GM08714 (cell line): ENCODE data around the gene CLEC2D.
"Not testable (repeated sequence)": the region's sequence is repeated elsewhere in the genome, so short reads cannot be mapped to it uniquely, and the experiment has no call there.

Experiments used
- H3K4me3 ChIP-seq: fragments of 200-500 bp; sonication (Bioruptor generic); 2 replicates; pipeline ENCODE4 v1.5.1; 2014; ENCODE audit warnings: mild to moderate bottlenecking, low read length, inconsistent platforms
- ZNF274 ChIP-seq: IDR thresholded peaks from 2 replicates; pipeline ENCODE4 v1.6.1; 2012; ENCODE audit warnings: mild to moderate bottlenecking, low read depth, low read length

The CLEC2D gene

DNA sequence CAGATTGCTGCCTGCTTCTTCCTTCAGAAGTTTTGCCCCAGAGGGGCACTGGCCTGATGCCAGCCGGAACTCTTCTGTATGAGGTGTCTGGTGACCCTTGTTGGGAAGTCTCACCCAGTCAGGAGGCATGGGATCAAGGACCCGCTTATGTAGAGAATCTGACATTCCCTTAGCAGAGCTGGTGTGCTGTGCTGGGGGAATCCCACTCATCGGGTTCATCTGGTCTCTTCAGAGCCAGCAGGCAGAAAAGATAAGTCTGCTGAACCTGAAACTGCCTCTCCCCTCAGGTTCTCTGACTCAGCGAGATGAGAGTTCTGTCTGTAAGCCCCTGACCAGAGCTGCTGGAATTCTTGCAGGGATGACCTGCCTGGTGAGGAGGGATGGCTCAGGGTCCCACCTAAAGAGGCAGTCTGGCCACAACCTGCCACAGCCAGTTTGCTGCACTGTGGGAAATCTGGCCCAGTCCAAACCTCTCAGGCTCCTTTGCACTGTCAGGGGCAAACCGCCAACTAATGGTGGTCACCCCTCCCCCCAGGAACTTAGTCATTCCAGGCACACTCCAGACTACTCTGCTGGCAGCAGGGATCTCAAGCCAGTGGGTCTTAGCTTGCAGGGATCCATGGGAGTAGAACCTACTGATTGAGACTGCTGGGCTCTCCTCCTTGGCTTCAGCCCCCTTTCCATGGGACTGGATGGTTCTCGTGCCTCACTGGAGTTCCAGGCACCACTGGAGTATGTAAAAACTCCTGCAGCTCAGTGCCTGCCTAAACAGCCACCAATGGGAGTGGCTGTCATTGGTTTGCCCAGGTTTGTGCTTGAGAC is 4.1 kb downstream of the CLEC2D start:
- H3K4me3 ChIP-seq: peak overlapping the region; percentile 70; the same call in 1 of the 2 replicates
- no peak for TF ChIP-seq ZNF274

DNA sequence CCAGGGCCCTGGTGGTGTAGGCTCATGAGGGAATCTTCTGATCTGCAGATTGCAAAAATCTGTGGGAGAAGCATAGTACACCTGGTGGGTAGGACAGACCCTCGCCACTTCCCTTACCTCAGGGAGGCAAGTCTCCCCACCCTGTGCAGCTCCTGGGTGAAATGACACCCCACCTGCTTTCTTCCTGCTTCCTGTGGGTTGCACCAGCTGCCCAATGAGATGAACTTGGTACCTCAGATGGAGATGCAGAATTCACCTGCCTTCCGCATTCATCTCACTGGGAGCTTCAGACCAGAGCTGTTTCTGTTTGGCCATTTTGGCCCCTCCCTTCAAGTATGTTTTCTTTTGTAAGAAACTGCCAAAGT is 4.7 kb downstream of the CLEC2D start:
- no peak for TF ChIP-seq ZNF274
- H3K4me3 ChIP-seq: peak overlapping the region; percentile 70; the same call in 1 of the 2 replicates

GRCh38 chr12:9682508-9682907 is 13.0 kb downstream of the CLEC2D start:
- H3K4me3 ChIP-seq: not testable (repeated sequence)

GRCh38 chr12:9682949-9683348 is 13.4 kb downstream of the CLEC2D start:
- not testable (repeated sequence) for H3K4me3 ChIP-seq

DNA sequence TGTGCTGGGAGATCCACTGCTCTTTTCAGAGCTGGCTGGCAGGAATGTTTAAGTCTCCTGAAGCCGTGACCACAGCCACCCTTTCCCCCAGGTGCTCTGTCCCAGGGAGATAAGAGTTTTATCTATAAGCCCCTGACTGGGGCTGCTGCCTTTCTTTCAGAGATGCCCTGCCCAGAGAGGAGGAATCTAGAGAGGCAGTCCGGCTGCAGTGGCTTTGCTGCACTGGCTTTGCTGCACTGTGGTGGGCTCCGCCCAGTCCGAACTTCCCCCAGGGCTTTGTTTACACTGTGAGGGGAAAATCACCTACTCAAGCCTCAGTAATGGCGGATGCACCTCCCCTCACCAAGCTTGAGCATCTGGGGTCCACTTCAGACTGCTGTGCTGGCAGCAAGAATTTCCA is 15.9 kb downstream of the CLEC2D start:
- not testable (repeated sequence) for H3K4me3 ChIP-seq

DNA sequence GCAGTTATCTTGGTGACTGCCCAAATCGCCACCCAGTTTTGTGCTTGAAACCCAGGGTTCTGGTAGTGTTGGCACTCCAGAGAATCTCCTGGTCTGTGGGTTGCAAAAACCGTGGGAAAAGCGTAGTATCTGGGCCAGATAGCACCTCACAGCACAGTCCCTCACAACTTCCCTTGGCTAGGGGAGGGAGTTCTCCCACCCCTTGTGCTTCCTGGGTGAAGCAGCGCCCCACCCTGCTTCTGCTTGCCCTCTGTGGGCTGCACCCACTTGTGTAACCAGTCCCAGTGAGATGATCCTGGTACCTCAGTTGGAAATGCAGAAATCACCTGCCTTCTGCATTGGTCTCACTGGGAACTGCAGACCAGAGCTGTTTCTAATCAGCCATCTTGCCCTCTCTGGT is 16.4 kb downstream of the CLEC2D start:
- no peak for TF ChIP-seq ZNF274
- H3K4me3 ChIP-seq: no peak overlapping the region

DNA sequence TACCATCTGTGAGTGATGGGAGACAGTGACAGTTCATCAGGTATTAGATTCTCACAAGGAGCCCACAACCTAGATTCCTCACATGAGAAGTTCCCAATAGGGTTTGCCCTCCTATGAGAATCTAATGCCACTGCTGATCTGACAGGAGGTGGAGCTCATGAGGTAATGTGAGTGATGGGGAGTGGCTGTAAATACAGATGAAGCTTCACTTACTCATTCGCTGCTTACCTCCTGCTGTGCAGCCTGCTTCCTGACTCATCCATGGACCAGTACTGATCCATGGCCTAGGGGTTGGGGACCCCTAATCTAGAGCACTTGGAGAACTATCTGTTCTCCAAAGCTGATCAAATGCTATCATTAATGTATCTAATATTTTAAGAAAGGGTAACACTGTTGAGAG is 17.7 kb downstream of the CLEC2D start:
- no peak overlapping the region for H3K4me3 ChIP-seq
- TF ChIP-seq ZNF274: no peak

- no peak overlapping the region for H3K4me3 ChIP-seq
- no peak for TF ChIP-seq ZNF274
These were observed 23.4 kb downstream of the CLEC2D start for GRCh38 chr12:9692909-9693308.

DNA sequence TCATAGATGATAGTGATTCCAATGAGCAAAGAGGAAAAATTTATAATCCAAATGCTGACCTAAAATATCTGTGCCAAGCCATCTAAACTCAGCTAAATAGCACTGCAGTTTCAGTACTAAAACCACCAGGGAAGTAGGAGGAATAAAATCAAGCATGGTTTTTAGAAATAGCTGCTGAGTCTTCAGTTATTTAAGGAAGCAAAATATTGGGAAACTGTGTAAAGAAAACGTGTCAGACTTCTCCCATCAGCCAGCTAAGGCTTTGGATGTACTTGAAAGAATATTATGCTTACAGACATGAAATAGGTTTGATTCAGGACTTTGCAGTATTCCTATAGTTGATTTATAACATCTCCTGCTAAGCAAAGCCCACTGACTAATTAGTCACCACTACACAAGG is 24.7 kb downstream of the CLEC2D start:
- no peak overlapping the region for H3K4me3 ChIP-seq
- TF ChIP-seq ZNF274: no peak

- H3K4me3 ChIP-seq: not testable (repeated sequence)
These were observed 25.6 kb downstream of the CLEC2D start for GRCh38 chr12:9695150-9695549.

DNA sequence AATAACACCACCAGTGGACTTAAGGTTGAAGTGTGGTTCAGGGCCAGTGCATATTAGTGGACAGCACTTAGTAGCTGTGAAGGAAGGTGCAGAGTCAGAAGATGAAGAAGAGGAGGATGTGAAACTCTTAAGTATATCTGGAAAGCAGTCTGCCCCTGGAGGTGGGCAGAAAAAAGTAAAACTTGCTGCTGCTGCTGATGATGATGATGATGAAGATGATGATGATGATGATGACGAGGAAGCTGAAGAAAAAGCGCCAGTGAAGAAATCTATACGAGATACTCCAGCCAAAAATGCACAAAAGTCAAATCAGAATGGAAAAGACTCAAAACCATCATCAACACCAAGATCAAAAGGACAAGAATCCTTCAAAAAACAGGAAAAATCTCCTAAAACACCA is 26.1 kb downstream of the CLEC2D start:
- not testable (repeated sequence) for H3K4me3 ChIP-seq

DNA sequence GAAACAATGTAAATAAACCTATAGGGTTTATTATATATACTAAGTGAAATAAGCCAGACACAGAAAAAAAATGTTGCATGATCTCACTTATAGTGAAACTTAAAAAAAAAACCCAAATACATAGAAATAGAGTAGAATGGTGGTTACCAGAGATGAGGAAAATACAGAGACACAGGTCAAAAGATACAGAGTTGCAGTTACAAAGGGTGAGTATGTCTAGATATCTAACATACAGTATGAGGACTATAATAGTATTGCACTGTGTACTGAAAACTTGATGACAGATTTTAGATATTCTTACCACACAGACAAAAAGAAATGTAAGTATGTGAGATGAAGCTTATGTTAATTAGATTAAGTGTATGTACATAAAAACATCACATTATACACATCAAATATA is 28.1 kb downstream of the CLEC2D start:
- no peak for TF ChIP-seq ZNF274
- H3K4me3 ChIP-seq: no peak overlapping the region

- H3K4me3 ChIP-seq: no peak overlapping the region
- no peak for TF ChIP-seq ZNF274
These were observed 29.2 kb downstream of the CLEC2D start for GRCh38 chr12:9698681-9699080.

DNA sequence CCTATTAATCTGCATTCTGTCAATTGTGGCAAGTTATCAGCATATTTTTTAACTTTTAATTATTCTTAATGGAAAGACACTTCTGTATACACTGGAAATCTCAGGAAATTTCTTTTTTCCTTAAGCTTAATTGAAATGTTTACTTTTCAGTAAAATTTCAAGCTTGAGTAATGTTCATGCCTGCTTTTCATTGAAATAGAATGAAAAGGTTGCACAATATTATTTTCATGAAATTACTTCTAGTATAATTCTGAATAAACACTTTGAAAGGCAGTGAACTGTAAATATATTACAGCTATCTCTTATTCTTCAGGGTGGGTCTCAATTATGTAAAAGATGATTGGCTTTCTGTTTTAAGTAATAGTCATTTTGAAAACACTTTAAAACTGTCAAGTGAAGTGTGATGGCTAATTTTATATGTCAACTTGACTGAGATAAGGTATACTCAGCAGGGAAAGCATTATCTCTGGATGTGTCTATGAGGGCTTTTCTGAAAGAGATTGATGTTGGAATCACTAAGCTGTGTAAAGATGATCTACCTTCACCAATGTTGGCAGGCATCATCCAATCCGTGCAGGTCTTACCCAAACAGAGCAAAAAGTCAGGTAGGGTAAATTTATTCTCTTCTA is 29.9 kb downstream of the CLEC2D start:
- H3K4me3 ChIP-seq: no peak overlapping the region
- no peak for TF ChIP-seq ZNF274

DNA sequence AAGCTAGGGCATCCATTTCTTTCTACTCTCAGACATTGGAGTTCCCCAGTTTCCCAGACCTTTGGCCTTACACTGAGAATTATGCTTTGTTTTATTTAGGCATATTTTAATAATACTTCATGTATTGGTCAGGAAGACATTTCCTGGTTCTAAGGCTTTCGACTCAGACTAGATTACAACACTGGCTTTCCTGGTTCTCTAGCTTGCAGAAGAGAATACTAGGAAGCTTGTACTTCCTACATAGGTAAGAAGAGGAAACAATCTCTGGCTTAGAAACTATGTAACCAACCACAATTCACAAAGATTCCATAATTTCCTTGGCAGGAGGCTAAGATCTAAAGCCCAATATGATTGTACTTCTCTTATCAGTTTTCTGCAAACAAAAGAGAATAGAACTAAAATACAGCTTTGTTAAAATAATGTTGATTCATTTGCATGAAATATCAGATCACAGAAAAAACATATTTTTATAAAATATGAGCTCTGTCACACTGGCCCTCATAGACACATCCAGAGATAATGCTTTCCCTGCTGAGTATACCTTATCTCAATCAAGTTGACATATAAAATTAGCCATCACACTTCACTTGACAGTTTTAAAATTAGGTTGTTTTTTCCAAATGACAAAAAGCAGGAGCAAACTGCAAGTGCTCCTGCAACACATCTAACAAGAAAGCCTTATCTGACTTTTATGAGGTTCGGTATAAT is 30.5 kb downstream of the CLEC2D start:
- no peak for TF ChIP-seq ZNF274

More for the DNA sequence above, 30.5 kb downstream of the CLEC2D start:
- H3K4me3 ChIP-seq: no peak overlapping the region
